Omental fat pad (tissue), 4 donors: Measurements from ENCODE around the gene SLMAP. TPM values are rescaled to one million over a fixed set of nuclear protein-coding genes. Genes with fewer than 3 reads are reported as not detected.

Experiments
- ATAC-seq: fragments of 150-250 bp; one replicate; pipeline ENCODE4 v1.9.1; 2016; ENCODE audit warnings: mild to moderate bottlenecking, moderate library complexity; ENCODE audit not compliant: low FRiP score
- DNase-seq: peaks from one replicate; pipeline ENCODE4 v3.0.0-alpha.2; 2019; ENCODE audit warnings: low spot score
- total RNA-seq, 4 donors: library from RNA; depleted of rRNA; stranded (reverse); fragments of >200 nt; gene quantifications; one replicate each; pipeline ENCODE4 v1.1.0, GENCODE V29; 2016
- TF ChIP-seq, protein P1 (sequence below), 3 donors: fragments of 450-650 bp; IDR thresholded peaks; one replicate each; pipeline ENCODE4 v1.5.1; 2016 to 2017; ENCODE audit warnings: antibody characterized with exemption in 3 of 3, mild to moderate bottlenecking in 3 of 3, moderate library complexity in 2 of 3

Gene SLMAP
- total RNA-seq, 4 donors from 2014 or later, result 42.7 to 72.7 (median 47.1) TPM

DNA sequence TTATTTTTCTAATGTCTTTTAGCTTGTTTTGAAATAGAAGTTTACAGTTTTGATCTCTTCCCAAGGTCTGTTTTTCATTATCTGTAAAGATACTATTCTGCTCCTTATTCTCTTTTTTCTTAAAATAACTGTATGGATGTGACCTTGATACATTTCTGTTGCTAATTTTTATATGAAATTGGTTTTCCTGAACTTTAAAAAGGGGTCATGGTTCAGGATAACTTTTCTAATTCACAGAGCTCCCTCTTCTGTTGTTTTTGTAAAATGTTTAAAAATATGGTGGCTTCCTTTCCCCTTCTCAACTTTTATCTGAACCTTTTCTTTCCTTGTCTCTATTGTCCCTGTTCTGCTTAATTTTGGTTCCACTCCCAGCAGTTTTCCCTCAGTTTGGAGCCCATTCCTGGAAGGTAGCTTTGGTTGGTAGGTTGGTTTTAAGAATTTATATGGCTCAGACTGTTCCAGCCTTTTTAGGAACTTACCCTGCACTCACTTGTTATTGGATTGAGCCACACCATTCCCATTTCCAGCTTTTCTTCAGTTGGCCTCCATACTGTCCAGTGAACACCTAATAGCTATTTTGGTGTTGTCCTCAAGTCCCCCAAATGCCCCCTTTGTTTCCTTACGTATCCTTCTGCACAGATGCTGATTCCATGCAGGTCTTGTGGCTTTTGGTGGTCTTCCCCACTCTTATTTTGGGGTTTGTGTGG, 70.3 kb downstream of the SLMAP start:
- ATAC-seq (no peak), DNase-seq (no peak)
- TF ChIP-seq, protein P1, sequence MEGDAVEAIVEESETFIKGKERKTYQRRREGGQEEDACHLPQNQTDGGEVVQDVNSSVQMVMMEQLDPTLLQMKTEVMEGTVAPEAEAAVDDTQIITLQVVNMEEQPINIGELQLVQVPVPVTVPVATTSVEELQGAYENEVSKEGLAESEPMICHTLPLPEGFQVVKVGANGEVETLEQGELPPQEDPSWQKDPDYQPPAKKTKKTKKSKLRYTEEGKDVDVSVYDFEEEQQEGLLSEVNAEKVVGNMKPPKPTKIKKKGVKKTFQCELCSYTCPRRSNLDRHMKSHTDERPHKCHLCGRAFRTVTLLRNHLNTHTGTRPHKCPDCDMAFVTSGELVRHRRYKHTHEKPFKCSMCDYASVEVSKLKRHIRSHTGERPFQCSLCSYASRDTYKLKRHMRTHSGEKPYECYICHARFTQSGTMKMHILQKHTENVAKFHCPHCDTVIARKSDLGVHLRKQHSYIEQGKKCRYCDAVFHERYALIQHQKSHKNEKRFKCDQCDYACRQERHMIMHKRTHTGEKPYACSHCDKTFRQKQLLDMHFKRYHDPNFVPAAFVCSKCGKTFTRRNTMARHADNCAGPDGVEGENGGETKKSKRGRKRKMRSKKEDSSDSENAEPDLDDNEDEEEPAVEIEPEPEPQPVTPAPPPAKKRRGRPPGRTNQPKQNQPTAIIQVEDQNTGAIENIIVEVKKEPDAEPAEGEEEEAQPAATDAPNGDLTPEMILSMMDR (IDR thresholded peaks at IDR 0.05), result no peak

GRCh38 chr3:57826952-57827723, 71.0 kb downstream of the SLMAP start:
- TF ChIP-seq, protein P1 (IDR thresholded peaks at IDR 0.05), result no peak
- DNase-seq, result no peak
- ATAC-seq, result no peak

- DNase-seq (no peak), ATAC-seq (no peak)
- TF ChIP-seq, protein P1 (IDR thresholded peaks at IDR 0.05), result no peak
Observed at GRCh38 chr3:57827757-57828156, 71.6 kb downstream of the SLMAP start.

- ATAC-seq, result no peak
- DNase-seq, result no peak
- TF ChIP-seq, protein P1 (IDR thresholded peaks at IDR 0.05), result no peak
Observed at GRCh38 chr3:57832486-57832885, 76.4 kb downstream of the SLMAP start.

DNA sequence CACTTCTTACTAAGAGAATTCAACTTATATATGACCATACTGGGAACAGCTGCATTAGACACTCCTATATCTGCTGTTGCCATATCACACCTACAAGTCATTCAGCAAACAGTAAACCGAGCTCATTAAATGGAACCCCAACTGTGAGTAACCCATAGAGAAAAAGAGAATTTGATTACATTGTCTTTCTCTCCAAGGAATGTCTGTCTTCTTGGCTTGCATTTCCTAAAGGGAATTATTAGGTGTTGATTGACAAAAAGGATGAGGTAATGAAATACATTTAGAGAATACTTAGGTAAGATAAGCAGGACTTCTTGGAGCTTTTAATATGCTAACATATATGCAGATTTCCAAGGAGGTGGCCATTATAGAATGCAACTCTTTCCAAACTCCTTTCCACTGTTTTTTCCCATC, 76.8 kb downstream of the SLMAP start:
- DNase-seq (no peak), ATAC-seq (no peak)
- TF ChIP-seq, protein P1 (IDR thresholded peaks at IDR 0.05), result no peak

DNA sequence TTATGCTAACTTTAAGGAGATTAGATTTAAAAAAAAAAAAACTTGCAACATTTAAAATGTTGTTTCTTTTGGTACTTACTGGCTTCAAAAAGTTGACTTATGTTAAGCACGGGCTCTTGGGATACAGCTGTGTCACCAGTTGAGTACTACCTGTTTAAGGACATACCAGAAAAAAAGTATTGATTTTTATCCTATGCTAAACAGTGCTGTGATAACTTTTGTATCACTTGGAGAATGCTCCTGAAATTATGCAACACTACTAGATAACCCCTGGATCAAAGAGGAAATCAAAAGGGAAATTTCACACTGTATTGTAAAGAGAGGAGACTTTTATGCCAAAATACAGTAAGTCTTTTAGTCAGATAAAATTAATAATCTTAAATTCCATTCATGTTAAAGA, 77.7 kb downstream of the SLMAP start:
- DNase-seq (no peak), ATAC-seq (no peak)
- TF ChIP-seq, protein P1 (IDR thresholded peaks at IDR 0.05), result no peak
